NT2/D1 (cell line): ENCODE data around the gene SART3.

Source experiments
- SUZ12 ChIP-seq: IDR thresholded peaks from 2 replicates; pipeline ENCODE4 v1.6.1; 2011; ENCODE audit not compliant: insufficient read length, insufficient read depth; ENCODE audit errors: extremely low read depth
- YY1 ChIP-seq: IDR thresholded peaks from 2 replicates; pipeline ENCODE4 v1.6.1; 2011; ENCODE audit not compliant: insufficient read length, insufficient read depth
- ZNF274 ChIP-seq: IDR thresholded peaks from 2 replicates; pipeline ENCODE4 v1.6.1; 2011; ENCODE audit warnings: mild to moderate bottlenecking, low read depth, low read length

GRCh38 chr12:108575199-108575912, 14.4 kb upstream of the SART3 start:
- TF ChIP-seq ZNF274 (no peak), SUZ12 (no peak), YY1 (no peak)
